Stimulated activated naive CD4-positive, alpha-beta T cell treated with Interleukin-2 at 50 U/mL for 16 hours (primary cell): Measurements from ENCODE around the gene ZC3H4.
"Not testable (repeated sequence)": the region's sequence is repeated elsewhere in the genome, so short reads cannot be mapped to it uniquely, and the experiment has no call there.

Source experiments
- DNase-seq: peaks from one replicate; lab custom pipeline; 2025; lab: John Stamatoyannopoulos, UW

ZC3H4 gene

DNA sequence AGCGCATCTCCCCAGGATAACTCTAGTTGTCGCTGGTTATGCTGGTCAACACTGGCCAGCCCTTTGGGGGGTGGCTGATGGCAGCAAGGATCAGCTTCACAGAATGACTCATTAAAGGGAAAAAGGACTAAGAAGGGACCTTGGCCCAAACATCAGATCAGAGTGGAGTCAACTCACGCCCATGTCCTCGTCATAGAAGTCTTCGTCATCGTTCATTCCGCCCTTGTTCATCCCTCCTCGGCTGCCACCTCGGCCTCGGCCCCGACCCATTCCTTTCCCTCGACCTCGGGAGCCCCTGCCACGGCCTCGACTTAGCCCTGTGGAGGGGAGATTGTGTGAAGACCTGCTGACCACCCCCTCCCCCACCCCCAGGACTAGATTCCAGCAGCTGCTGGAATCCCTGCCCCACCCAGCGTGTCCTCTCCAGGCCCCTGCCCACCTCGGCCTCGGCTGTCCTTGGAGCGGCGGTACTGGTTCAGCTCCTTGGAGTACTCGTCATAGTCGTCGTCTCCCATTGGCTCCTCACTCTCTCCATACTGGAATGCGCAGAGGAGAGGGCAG is 28.6 kb downstream of the ZC3H4 start:
- DNase-seq = no peak

DNA sequence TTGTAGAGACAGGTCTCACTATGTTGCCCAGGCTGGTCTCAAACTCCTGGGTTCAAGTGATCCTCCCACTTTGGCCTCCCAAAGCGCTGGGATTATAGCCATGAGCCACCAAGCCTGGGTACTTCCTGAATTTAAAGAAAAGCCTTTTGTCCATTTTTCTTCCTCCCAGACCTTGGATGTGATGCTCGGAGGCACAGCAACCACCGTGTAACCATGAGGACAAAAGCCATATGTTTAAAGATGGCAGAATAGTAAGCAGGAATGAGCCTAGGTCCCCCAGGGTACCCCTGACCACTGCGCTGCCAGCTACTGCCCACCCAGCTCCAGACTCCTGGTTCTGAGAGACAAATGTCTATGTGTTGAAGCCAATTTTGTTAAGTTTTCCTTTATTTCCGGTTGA is 31.1 kb downstream of the ZC3H4 start:
- no peak for DNase-seq

GRCh38 chr19:47081095-47081494 is 32.5 kb downstream of the ZC3H4 start:
- DNase-seq = no peak

DNA sequence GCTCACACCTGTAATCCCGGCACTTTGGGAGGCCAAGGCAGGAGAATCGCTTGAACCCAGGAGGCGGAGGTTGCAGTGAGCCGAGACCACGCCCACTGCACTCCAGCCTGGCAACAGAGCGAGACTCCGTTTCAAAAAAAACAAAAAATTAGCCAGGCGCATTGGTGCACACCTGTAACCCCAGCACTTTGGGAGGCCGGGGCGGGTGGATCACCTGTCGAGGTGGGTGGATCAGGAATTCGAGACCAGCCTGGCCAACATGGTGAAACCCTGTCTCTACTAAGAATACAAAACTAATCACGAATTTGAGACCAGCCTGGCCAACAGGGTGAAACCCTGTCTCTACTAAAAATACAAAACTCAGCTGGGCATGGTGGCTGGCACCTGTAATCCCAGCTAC is 35.2 kb downstream of the ZC3H4 start:
- not testable (repeated sequence) for DNase-seq

- no peak for DNase-seq
Measured at GRCh38 chr19:47075941-47076340, 37.6 kb downstream of the ZC3H4 start.

- DNase-seq = no peak
Measured at GRCh38 chr19:47075179-47075810, 38.3 kb downstream of the ZC3H4 start.

GRCh38 chr19:47074621-47075020 is 39.0 kb downstream of the ZC3H4 start:
- DNase-seq = no peak

- DNase-seq = no peak
Measured at GRCh38 chr19:47073574-47073973, 40.0 kb downstream of the ZC3H4 start.

- no peak for DNase-seq
Measured at GRCh38 chr19:47072323-47072722, 41.3 kb downstream of the ZC3H4 start.

DNA sequence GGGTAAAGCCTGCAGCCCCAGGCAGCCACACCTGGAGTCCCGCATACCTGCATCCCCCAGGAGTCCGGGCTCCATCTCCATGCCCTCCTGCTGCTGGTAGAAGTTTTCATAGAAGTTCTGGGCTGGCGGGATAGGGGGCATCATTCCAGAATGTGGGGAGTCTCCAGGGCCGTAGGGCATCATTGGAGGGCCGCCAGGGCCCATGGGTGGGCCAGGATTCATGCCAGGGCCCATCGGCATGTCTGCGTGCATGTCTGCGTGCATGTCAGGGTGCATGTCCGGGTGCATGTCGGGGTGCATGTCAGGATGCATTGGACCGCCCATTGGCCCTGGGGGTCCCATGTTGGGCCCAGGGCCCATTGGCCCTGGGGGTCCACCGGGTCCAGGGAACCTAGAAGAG is 41.8 kb downstream of the ZC3H4 start:
- DNase-seq = no peak

- DNase-seq = no peak
Measured at GRCh38 chr19:47070756-47071155, 42.8 kb downstream of the ZC3H4 start.

DNA sequence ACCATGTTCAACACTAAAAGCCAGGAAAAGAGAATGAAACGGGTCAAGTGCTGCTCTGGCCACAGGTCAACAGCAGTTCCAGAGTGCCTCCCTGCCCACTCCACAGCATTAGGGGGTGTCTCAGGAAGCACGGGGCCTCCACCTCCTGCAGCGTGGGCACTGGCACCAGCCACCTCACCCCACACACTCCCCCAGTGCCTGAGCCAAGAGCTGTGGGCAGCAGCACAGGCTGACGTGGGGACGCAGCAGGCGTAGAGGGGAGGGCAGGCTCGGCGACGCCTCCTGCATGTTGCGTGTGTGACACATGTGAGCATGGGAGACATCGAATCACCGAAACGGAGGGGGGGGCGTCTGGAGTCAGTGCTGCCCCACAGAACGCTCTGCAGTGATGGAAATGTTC is 43.8 kb downstream of the ZC3H4 start:
- DNase-seq = no peak

DNA sequence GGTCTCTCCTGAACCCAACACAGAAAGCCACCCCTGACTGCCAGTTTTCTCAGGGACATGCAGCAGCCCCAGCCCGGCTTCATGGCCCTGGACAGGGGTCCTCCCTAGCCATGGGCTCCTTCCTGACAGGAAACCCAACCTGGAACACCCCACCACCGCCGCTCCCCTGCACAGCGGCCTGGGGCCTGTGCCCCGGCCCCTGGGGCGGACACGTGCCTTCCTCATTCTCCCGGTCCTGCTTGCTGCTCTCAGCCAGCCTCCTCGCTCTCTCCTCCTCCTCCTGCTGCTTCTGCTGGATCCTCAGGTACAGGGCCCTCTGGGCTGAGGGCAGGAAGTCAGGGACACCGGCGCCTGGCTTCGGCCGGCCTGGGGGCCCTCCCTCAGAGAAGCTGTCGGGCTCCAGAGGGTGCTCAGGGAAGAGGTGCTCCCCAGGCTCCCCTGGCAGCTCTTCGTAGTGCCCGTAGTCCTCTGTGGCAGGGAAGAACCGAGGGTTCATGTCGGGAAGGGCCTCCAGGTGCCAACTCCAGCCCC is 44.6 kb downstream of the ZC3H4 start:
- no peak for DNase-seq

DNA sequence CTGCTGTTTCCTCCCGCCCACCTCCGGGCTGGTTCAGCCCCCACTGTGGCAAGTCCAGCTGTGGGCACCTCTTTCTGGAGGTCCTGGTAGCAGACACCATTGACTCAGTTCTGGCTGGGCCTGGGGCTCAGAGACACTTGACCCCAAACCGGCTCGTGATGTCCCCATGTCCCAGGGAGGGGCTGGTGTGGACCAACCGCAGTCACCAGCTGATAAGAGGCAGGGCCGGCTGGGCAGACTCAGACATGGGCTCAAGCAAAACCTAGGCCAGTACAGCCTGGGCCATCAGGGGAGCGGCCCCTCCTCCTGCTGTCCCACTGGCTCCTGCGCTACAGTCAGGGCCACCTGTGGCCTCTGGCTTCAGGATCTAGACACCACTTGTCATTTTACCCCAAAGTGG is 45.3 kb downstream of the ZC3H4 start:
- no peak for DNase-seq

- DNase-seq = no peak
Measured at GRCh38 chr19:47067215-47067847, 46.2 kb downstream of the ZC3H4 start.

GRCh38 chr19:47066376-47067214 is 47.0 kb downstream of the ZC3H4 start:
- no peak for DNase-seq

DNA sequence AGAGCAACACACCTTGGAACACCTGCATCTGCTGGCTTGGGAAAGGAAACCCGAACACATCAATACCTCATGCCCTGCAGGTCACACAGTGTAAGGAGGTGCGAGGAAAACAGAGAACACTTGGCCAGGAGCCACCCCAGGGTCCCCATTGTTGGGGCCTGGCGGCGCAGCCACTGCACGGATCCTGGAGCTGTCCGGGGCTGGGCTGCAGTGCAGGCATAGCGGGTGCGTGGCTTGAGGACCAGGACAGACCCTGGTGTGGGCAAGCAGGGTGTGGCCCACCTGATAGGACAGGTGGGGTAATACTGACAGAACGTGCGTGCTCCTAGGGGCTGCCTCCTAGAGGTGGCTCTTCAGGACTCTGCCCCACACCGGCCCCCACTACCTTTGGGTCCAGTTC is 48.3 kb downstream of the ZC3H4 start:
- no peak for DNase-seq

- no peak for DNase-seq
Measured at GRCh38 chr19:47063874-47064273, 49.7 kb downstream of the ZC3H4 start.

DNA sequence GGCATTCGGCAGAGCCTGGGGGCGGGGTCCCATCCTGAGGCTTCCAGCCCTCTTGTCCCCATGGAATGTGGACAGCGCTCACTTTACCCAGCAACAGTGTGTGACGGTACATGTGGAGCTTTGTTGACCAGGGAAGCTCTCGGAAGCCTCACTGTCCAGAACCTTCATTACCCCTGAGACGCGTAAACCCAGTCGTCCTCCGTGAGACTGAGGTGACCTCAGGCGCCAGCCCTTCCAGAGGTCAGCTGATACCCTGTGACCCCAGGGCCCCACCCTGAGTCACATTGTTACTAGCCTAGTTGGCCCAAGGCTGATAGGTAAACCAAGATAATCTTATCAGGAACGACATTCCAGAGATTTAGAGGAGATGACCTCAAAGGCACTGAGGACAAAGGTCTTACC is 55.0 kb downstream of the ZC3H4 start:
- no peak for DNase-seq

DNA sequence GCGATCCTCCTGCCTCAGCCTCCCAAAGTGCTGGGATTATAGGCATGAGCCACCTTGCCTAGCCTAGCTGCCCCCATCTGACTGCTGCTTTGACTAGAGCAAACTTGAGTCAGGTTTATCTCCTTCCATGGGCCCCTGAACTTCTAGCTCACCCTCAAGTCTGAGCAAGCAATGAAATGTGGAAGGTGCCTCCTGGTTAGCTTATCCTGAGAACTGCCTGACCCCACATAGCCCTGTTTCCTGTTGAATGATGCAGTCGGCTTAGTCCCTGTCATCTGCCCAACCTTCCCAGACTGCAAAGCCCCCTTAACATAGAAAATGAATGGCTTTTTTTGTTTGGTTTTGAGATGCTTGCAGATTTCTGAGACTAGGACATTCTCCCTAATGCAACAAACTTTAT is 56.2 kb downstream of the ZC3H4 start:
- no peak for DNase-seq

GRCh38 chr19:47056411-47056810 is 57.2 kb downstream of the ZC3H4 start:
- DNase-seq = no peak

GRCh38 chr19:47050562-47050961 is 63.0 kb downstream of the ZC3H4 start:
- not testable (repeated sequence) for DNase-seq

GRCh38 chr19:47049307-47049700 is 64.3 kb downstream of the ZC3H4 start:
- no peak for DNase-seq
